OCI-LY7 (cell line): ENCODE results near the gene C10orf71.

ENCODE experiments used
- CTCF ChIP-seq: fragments of 200-600 bp; sonication (generic); conservative IDR thresholded peaks from 2 replicates; pipeline ENCODE4 v1.5.1; 2014; ENCODE audit warnings: mild to moderate bottlenecking, antibody characterized with exemption, low read length, moderate library complexity, mixed read lengths
- EZH2phosphoT487 ChIP-seq: fragments of 200-600 bp; sonication (generic); IDR thresholded peaks from 2 replicates; pipeline ENCODE4 v1.6.1; 2018; ENCODE audit warnings: low read depth, borderline replicate concordance, mild to moderate bottlenecking, mixed run types, antibody characterized with exemption, low read length, moderate library complexity, mixed read lengths

DNA sequence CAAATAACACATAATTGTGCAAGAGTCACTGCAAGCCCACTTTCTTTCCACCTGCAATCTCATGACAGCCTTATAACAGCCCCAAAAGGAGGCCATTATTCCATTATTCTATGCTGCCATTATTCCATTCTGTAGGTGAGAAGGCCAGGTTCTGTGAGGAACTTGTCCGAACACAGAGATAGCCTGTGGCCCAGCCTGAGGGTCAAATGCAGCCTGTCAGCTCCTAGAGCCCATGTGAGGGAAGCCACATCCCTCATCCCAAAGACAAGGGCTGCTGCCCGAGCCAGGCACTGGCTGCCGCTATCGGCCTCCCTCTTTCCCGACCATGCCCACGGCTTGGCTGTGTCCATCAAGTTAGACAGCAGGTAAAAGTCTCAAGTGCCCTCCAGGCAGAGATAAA lies 24.1 kb upstream of the C10orf71 start:
- TF ChIP-seq CTCF (no peak), EZH2phosphoT487 (no peak)
